Stimulated activated CD4-positive, alpha-beta T cell treated with anti-CD3 and anti-CD28 coated beads, TNF-alpha, amount 100 ng/mL, for 24 hours (primary cell): ENCODE data around the gene SETSIP.
A peak's percentile ranks its signal among the peaks of the same experiment; 100 is the strongest.
"Not testable (repeated sequence)": the region's sequence is repeated elsewhere in the genome, so short reads cannot be mapped to it uniquely, and the experiment has no call there.

Experiments used
- DNase-seq, 3 experiments: peaks; one replicate each; pipeline ENCODE4 v3.0.0-alpha.2; 2020; ENCODE audit warnings: low read depth in 3 of 3

SETSIP gene, protein sequence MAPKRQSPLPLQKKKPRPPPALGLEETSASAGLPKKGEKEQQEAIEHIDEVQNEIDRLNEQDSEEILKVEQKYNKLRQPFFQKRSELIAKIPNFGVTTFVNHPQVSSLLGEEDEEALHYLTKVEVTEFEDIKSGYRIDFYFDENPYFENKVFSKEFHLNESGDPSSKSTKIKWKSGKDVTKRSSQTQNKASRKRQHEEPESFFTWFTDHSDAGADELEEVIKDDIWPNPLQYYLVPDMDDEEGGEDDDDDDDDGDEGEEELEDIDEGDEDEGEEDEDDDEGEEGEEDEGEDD

DNA sequence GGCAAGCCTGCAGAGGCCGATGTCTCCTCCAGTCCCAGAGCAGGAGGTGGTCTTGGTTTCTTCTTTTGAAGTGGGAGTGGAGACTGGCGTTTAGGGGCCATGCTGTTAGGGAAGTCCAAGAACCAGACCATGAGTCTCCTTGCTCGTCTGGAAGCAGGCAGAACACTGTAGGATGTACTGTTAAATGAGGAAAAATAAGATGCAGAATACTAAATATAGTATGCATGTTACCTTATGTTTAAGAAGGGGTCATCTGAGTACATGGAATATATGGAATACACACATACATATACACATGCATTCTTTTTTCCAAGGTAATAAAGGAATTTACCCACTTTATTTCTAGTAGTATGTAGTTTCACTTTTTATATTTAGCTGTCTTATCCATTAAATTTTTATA, at the start of gene SETSIP:
TSS of gene SETSIP (minus strand) at position 101 of the 400 bp plus-strand sequence. CDS start at position 101, 0 bp downstream.
- no peak for DNase-seq

DNA sequence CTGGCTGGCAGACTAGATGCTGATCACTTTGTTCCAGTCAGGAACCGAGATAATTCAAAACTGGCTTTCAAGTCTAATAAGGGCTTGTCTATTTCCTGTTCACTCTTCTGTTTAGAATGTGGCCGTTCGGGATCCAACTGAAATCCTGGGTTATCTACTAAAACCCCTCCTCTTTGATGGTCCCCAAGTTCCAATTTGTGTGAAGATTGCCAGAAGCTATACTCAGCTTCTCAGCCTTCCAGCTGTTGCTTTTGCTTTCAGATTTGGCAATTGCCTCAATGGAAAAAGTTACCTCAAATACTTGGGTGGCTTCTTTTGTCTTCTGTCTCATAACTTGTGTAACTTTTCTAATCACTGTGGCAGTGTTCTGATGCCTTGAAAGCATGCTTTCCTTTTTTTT, 48.7 kb upstream of the SETSIP start:
- no peak for DNase-seq

DNA sequence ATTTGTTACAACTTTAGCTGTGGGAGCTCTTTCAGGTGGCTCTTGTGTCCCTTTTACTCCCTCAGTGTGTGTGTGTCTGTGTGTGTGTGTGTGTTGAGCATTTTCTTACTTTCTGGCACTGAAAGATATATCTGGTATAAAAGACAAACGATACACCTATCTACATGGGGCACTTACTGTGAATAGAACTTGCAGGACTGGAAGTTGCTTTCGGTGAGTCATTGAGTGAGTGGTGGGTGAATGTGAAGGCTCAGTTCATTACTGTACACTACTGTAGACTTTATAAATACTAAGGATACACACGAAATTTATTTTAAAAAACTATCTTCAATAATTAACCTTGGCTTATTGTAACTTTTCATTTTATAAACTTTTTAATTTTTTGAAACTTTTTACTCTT, 43.6 kb upstream of the SETSIP start:
- DNase-seq: no peak

DNA sequence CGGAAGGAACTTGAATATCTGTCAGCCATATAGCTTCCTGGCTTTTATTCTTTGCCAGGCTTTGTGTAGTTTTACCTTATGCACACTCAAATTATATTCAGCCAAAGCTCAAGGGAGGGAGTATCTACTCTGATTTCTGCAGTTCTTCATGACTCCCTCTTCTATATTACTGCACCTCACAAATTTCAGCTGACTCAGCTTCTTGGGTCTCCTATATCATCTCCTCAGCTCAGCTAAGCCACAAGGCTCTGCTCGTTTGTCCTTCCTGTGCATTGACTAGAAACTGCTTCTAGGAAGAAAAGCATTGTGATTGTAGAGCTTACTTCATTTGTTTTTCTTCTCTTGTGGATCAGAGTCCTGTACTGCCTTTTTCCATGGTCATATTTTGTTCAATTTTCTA, 42.3 kb upstream of the SETSIP start:
- DNase-seq: no peak

DNA sequence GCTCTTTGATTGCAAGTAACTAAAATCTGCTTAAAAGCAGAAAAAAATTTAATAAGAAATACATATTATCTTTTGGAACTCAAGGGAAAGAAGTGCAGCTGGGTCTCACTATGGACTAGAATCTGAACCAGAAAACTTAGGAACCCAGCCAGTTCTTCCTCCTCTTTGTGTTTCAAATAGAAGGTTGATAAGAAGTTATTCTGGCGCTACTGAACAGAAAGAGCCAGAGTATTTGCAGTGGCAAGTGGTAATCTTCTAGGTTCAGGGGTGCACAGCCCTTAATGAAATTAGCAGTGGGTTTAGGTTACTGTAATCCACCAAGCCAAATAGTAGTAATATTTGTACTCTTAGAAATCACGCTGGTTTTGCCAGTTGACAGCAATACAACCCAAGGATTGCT, 33.4 kb upstream of the SETSIP start:
- DNase-seq: no peak

DNA sequence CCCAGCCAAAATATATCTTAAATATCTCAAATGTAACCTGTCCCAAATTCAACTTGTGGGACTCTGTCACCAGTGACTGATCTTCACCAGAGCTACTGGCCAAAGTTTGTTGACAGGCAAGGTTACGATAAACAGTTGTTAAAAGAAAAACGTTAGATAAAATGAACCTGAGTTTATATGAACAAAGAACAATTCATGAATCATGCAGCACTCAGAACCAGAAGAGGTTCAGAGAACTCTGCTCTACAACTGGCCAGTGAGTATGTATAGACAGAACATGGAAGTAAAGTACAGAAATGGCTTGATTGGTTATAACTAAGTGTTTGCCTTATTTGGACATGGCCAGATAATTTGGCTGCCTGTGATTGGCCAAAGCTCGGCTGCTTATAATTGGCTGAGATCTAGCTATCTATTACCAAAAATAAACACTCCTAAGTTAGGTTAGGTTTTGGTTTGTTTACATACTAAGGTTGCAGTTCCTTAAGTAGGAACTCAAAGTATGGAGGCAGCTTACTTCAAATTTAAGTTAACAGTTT, 30.4 kb upstream of the SETSIP start:
- no peak for DNase-seq

DNA sequence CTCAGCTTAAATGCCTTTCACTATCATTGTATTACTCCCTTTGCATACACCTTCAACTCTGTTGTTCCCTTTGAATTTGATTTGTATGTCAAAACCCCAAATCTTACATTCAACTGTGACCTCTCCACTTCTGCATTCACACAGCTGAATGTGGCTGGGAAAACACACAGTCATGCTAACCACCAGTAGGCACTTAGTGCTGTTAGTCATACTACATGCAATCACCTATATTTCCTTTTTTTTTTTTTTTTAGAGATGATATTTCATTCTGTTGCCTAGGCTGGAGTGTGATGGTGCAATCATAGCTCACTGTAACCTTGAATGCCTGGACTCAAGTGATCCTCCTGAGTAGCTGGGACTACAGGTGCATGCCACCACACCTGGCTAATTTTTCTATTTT, 21.1 kb upstream of the SETSIP start:
- DNase-seq: no peak

DNA sequence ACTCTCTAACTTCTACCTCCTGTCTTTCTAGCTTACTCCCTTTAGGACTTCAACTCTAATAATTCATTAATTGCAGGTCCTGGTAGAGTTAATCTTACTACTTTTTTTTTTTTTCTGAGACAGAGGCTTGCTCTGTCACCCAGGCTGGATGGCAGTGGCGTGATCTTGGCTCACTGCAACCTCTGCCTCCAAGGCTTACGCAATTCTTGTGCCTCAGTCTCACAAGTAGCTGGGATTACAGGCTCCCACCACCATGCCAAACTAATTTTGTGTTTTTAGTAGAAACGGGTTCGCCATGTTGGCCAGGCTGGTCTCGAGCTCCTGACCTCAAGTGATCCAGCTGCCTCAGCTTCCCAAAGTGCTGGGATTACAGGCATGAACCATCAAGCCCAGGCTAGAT, 20.7 kb upstream of the SETSIP start:
- DNase-seq: no peak

DNA sequence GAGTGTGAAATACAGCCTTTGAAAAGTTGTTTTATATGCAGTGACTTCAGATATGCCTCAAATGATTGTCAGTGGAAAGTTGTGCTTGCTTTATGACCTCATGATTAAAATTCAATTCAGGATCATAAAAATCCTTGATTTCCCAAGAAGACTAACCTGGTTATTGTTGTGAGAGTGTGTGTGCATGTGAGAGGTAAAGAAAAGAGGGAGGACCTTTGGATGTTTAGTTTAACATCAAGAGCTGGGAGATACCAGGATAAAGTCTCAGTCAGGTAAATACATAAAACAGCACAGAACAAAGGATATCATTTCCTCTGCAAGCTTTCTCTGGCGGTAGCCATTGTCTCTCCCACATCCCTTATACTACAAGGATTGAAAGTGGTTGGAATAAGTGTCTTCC, 19.4 kb upstream of the SETSIP start:
- DNase-seq: no peak

DNA sequence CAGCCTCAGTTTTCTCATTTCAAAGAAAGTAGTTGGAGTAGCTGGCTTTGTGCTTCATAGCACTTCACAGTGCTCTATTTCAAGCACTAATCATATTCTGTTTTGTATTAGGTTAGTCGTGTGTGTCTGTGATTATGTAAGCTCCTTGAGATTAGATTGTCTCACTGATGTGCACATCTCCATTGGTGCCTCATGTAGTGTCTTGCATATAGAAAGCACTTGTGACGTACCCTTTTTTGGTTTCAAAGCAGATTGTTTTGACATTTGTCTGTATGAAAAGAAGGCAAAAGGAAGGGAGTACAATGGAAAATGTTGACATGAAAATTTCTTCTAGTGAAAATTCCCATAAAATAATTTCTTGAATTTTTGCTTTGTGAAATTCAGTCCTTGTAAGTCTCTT, 18.9 kb upstream of the SETSIP start:
- no peak for DNase-seq

DNA sequence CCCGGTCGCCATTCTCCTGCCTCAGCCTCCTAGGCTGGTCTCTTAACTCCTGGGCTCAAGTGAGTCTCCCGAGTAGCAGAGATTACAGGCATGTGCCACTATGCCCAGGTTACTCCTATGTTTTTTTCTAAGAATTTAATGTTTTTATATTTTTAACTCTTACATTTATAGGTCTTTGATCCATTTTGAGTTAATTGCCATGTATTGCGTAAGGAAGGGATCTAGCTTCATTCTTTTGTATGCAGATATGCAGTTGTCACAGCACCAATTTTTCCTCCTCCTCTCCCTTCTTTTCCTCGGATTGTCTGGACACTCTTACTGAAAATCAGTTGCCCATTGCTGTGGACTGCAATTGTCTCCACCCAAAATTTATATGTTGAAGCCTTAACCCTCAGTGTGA, 16.4 kb upstream of the SETSIP start:
- no peak for DNase-seq

DNA sequence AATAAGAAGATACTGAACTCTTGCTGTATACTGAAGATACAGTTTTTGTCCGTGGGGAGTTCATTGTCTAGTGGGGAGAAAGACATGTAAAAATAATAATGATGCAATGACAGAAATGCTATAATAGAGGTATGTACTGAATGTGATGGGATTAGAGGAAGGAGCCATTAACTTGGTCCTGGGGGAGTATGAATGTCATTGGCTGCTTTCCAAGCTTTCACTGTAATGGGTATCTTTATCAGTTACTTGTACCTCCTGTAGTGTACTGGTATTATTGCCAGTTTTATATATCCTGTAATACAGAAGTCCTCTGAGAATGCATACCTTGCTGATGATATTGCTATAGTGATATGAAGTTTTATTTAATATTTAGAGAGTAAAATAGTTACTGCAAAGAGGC, 12.3 kb upstream of the SETSIP start:
- DNase-seq: no peak

DNA sequence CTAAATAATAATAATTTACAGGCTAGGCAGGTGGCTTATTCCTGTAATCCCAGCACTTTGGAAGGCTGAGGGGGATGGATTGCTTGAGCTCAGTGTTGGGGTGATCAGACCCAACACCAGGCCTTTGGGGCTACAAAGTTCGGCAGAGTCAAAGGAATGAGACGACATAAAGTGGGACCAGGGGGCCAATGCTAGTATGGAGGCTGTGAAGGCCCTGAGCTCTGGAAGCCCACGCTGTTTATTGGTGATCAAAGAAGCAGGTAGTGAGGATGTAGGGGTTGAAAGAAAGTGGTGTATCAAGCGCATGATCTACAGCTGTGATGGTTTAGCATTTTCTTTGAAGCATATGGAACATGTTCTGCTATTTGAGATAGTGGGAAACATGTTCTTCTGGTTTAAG, 10.5 kb upstream of the SETSIP start:
- DNase-seq: no peak

DNA sequence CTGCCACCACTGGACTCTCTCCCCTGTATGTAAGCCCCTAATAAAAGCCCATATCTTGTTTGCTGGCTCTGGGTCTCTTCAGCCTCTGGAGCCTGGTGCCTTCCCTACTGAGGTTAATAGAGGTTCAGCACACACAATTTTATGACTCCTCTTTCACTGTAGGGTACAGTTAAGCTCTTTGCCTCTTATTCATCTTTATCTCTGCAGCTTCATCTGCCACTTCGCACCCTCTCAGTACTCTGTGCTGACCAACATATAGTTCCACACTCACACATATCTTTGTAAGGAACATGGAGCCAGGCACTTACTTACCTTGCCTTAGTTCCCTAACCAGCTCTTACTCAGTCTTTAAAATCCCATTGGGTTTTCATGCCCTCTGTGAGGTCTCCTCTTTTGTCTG, 9.4 kb upstream of the SETSIP start:
- DNase-seq: no peak

DNA sequence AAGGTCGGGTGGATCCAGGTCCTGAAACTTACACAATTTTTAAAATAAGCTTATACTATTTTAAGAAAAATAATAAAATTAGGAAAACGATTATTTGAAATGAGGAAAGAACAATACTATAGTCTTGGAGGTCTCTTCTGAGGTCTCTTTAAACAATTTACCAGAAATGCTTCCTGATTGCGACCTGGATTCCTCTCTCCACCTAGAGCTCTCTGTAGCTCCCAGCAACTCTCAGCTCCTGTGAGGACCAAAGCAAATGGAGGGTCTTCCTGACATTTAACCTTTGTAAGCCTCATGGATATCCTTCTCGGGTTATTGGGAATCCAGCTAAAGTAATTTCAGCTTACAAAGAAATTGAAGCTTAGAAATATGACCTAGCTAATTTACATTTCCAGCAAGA, 5.8 kb upstream of the SETSIP start:
- no peak for DNase-seq

DNA sequence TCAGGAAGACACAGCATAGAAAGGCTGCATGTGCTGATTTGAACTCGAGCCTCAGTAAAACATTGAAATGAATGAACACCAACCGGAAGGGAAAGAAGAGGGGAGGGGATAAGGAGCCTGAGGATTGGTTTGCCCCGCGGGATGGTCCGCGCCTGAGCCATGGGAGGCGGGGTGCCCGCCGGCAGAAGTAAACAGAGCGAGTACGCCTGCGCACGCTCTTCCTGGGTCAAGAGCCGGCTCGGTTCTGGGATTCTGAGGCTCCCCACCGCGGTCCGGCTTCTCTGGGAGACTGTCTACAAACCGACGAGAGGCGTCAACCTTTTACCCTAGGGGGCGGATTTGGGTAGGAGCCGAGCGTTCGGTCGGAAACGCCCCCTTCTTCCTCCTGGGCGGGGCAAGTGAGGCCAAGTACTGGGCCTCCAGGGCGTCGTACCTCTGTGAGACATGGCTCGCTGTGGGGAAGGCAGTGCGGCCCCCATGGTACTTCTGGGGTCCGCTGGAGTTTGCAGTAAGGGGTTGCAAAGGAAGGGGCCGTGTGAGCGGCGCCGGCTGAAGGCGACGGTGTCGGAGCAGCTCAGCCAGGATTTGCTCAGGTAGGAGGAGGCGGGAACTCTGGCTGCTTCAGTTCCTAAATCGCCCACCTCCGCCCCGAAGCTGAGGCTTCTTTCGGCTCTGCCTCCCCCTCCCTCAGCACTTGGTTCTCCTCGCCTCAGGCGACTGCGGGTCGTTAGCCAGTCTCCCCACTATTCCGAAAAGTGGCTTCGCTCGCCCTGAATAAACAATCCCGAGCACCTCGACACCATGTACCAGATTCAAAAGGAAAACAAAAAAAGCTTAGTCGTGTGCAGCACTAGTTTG, 5.1 kb upstream of the SETSIP start, which contains the start of gene BTBD8:
TSS of gene BTBD8 (plus strand) at position 218 of the 858 bp plus-strand sequence. CDS start at position 445, 227 bp downstream.
- DNase-seq: peak; percentile 64 to 80 (median 76)

DNA sequence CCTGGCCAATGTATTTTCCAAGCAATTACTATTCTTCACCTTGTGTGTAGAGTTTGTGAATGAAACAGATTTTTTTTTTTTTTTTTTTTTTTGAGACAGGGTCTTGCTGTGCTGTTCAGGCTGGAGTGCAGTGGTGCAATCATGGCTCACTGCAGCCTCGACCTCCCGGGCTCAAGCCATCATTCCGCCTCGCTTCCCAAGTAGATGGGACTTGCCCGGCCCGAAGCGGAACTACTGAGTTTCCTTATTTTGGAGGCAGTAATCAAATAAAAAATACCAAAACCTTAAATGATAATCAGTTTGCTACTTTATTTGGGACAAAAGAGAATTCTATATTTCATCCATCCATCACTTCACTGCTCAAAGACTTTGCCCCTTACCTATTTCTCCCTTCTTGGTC, 4.2 kb upstream of the SETSIP start:
- no peak for DNase-seq

DNA sequence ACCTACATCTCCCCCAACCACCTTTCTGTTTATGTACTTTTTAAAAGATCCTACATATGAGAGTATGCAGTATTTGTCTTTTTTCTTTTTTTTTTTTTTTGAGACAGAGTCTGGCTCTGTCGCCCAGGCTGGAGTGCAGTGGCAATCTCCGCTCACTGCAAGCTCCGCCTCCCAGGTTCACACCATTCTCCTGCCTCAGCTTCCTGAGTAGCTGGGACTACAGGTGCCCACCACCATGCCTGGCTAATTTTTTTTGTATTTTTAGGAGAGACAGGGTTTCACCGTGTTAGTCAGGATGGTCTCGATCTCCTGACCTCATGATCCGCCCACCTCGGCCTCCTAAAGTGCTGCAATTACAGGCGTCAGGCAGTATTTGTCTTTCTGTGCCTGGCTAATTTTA, 2.9 kb upstream of the SETSIP start:
- not testable (repeated sequence) for DNase-seq

DNA sequence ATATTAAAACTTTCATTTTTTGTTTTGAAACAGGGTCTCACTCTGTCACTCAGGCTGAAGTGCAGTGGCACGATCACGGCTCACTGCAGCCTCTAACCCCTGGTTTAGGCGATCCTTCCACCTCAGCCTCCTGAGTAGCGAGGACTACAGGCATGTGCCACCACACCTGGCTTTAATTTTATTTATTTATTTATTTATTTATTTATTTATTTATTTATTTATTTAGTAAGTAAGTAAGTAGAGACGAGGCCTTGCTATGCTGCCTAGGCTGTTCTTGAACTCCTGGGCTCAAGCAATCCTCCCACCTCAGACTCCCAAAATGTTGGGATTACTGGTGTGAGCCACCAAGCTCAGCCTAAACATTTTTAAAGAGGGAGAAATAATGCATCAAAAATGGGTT, 1.2 kb upstream of the SETSIP start:
- DNase-seq: no peak

DNA sequence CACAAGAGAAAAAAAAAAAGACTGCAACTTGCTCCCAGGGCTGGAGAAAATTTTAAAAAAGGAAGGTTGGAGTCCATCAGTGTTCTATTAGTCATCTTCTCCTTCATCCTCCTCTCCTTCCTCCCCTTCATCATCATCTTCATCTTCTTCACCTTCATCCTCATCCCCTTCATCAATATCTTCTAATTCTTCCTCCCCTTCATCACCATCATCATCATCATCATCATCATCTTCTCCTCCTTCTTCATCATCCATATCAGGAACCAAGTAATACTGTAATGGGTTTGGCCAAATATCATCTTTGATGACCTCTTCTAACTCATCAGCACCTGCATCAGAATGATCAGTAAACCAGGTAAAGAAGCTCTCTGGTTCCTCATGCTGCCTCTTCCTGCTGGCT, 765 bp downstream of the SETSIP start:
- not testable (repeated sequence) for DNase-seq

DNA sequence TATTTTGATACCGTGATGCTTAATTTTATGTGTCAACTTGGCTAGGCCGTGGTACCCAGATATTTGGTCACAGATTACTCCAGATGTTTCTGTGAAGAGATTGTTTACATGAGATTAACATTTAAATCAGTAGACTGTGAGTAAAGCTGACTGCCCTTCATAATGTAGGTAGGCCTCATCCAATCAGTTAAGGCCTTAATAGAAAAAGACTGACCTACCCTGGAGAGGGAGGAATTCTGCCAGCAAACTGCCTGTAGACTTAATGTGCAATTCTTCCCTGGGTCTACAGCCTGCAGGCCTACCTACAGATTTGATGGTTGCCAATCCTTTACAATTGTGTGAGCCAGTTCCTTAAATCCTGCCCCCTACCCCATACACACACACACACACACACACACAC, 4.3 kb downstream of the SETSIP start:
- DNase-seq: no peak

DNA sequence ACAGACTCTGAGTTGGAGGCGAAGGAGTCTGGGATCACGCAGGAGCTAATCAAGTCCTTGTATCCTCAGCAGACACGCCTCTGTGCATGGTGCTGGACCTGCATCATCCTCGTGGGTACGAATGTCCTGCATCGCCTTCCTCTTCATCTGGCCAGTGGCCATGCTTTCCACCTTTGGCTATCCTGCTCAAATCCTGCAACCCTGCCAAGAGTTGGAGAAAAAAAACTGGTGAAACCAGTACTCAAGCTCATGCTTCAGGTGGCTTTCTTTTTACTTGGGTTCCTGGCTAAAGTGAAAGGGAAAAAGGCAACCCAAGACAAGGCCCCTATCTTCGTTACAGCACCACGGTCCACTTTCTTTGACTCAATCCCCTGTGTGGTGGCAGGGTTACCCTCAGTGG, 8.9 kb downstream of the SETSIP start:
- no peak for DNase-seq

DNA sequence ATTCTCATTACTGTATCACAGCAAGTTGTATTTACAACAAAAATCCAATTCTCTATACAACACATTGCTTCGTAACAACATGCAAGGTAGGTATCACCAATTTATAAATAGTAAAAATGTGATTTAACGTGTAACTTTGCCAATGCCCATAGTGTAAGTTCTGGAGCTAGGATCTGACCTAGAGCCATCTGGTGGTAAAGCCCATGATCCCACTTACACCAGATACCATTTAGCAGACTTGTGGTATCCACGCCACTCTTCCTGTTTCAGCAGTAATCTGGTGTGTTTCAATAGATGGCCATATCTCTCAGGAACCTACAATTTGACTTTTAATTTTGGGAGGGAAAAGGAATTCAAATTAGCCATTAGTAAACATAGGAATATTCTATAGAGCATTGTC, 10.2 kb downstream of the SETSIP start:
- DNase-seq: no peak
